OCI-LY1 (cell line): ENCODE data around the gene PET117.

Experiments
- CTCF ChIP-seq: fragments of 200-600 bp; sonication (generic), shearing (Covaris generic); IDR thresholded peaks from 2 replicates; pipeline ENCODE4 v1.5.1; 2017; ENCODE audit warnings: mild to moderate bottlenecking, antibody characterized with exemption, low read length, moderate library complexity, mixed read lengths
- EZH2 ChIP-seq: fragments of 200-600 bp; sonication (generic), shearing (Covaris generic); IDR thresholded peaks from 2 replicates; pipeline ENCODE4 v1.8.0; 2017; ENCODE audit warnings: borderline replicate concordance, mixed run types, mild to moderate bottlenecking, antibody characterized with exemption, low read length, moderate library complexity, mixed read lengths

DNA sequence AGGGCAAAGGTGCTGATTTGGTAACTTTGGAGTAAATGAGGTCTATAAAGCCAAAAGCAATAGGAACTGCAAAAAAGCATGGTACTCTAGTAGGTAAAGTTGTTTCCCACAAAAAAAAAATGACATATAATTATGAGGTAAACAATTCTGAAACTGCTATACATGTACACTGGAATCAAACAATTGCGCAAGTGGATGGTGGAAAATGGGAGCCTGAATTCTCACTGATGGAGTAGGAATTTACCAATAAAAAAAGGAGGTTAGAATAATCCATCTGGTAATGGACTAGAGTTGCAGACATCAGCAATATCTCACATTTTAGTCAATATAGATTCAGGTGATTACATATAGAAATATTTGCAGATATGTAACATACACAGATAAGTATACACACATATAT is 5.0 kb upstream of the PET117 start:
- no peak for TF ChIP-seq CTCF
- no peak for TF ChIP-seq EZH2
